WI38 (cell line): Measurements from ENCODE around the gene ELF2.
"Not testable (repeated sequence)": the region's sequence is repeated elsewhere in the genome, so short reads cannot be mapped to it uniquely, and the experiment has no call there.

ENCODE experiments used
- H3K4me3 ChIP-seq: 2 replicates; pipeline ENCODE4 v1.5.1; 2011; ENCODE audit warnings: low read depth, mild to moderate bottlenecking, control low read depth, low read length
- CTCF ChIP-seq: IDR thresholded peaks from 2 replicates; pipeline ENCODE4 v1.5.1; 2012; ENCODE audit warnings: low read depth, mild to moderate bottlenecking, control low read depth, low read length

The ELF2 gene

GRCh38 chr4:139060591-139060990, 116.4 kb downstream of the ELF2 start:
- no peak overlapping the region for H3K4me3 ChIP-seq
- TF ChIP-seq CTCF: no peak

GRCh38 chr4:139059026-139059425, 118.0 kb downstream of the ELF2 start:
- not testable (repeated sequence) for H3K4me3 ChIP-seq

DNA sequence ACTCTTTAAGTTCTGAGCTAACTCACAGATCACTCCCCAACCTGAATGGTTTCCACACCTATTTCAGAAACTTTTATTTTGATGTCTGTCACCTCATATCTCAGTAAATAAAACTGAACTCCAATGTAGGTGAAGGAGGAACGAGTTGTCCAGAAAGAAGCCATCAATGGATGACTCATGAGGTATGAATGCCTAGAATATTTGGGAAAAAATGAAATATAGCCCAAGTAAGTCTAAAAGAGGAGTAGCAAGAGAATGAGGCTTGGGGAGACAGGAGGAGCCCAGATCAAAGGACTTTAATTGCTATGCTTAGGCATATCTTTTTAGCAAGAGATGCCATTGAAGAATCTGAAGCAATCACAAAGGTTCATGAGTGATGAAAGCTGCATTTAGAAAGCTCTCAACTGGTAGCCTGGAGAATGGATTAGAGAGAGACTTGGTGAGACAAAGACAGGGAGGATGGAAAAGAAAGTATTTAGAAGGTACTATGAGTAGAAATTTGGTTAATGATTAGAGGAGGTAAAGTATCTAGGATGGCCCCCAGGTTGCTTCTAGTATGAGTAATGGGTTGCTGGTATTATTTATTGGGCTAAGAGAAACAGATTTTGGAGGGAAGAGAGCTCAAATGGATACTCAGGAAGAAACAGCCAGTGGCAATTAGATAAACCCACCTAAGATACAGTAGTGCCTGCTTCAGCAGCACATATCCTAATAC, 122.1 kb downstream of the ELF2 start:
- TF ChIP-seq CTCF: no peak
- no peak overlapping the region for H3K4me3 ChIP-seq

DNA sequence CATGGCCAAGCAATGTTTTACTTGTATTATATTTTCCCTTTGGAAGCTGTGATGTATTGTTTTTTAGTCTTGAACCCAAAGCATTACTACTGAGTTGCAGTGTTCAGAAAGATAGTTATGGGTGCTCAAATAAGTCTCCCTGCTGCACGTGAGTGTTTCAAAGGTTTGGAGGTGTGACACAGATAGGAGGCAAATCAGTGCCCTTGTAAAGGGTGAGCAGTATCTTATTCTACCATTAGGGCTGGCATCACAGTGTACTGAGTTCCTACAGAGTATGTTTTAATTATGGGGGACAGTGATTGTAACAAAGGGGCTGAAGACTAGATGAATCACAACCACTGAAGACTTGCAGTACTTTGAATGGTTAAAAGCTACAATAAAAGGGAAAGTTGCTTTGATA, 123.1 kb downstream of the ELF2 start:
- H3K4me3 ChIP-seq: no peak overlapping the region
- TF ChIP-seq CTCF: no peak

DNA sequence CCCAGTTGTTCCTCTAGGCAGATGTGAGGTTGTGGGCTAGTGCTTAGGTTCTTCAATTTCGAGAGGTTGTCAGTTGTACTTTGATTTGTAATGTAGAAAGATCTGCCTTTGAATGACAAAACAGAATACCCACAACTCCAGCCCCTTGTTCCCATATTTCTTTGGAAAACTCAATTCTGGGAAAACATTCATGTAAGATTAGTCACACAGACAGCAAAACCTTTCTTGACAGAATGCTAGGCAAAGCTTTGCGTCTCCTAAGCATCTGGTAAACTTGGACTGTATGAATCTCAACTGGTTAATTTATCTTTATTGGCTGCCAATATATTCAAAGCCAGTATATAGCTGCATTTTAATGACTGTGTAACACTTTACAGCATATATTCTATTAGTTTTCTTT, 126.6 kb downstream of the ELF2 start:
- H3K4me3 ChIP-seq: no peak overlapping the region
- no peak for TF ChIP-seq CTCF

DNA sequence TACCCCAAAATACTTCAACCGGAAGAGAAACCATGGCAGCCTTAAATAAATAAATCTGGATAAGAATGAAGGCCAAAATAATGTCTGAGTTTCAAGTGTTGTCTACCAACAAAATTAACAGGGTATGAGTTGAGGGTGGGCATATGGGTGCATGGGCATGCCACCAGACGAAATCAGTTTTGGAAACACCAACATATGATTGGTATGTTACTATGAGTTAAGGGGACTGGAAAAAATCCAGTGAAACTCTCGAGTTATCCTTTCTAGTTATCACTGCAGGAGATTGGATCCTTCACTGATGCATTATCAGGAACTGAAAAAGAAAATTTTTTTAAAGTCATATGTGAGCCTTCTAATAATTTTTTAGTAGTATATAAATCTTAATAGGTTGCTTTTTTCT, 129.0 kb downstream of the ELF2 start:
- no peak for TF ChIP-seq CTCF
- H3K4me3 ChIP-seq: no peak overlapping the region

DNA sequence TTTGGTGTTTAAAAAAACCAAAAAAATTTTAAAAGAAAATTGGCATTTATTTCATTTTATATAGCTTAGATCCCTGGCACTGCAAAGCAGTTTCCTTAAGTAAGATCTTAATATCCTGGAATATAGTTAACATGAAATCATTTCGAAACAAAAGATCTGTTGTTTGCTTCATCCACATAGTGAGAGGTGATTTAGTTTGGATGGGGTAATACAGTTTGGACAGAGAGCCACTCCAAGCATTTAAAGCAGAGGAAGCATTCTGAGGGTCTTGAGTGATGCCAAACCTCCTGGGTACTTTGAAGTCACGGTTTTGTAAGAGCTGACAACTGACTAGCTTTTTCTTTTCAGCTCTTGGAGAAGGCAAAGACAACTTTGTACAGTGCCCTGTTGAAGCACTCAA, 132.7 kb downstream of the ELF2 start:
- H3K4me3 ChIP-seq: no peak overlapping the region
- TF ChIP-seq CTCF: no peak

GRCh38 chr4:139042981-139043460, 134.0 kb downstream of the ELF2 start:
- H3K4me3 ChIP-seq: no peak overlapping the region
- TF ChIP-seq CTCF: no peak
